HepG2 (cell line): Measurements from ENCODE around the gene HSPA1L. TPM values are rescaled to one million over a fixed set of nuclear protein-coding genes. Genes with fewer than 3 reads are reported as not detected.
A peak's percentile ranks its signal among the peaks of the same experiment; 100 is the strongest.

Experiments used
- AKNA ChIP-seq: sonication (generic); formaldehyde crosslinking; IDR thresholded peaks from 2 replicates; pipeline ENCODE4 v1.4.0; 2020; ENCODE audit warnings: missing genetic modification reagents, borderline replicate concordance
- CCDC6 ChIP-seq: sonication (generic); formaldehyde crosslinking; IDR thresholded peaks from 2 replicates; pipeline ENCODE4 v1.8.1; 2022; ENCODE audit warnings: mild to moderate bottlenecking, missing genetic modification reagents, moderate library complexity
- FLYWCH1 ChIP-seq: sonication (generic); formaldehyde crosslinking; IDR thresholded peaks from 2 replicates; pipeline ENCODE4 v1.8.1; 2023; ENCODE audit warnings: mild to moderate bottlenecking, missing genetic modification reagents
- FOSL2 ChIP-seq: sonication (generic); formaldehyde crosslinking; IDR thresholded peaks from 2 replicates; pipeline ENCODE4 v1.4.0; 2020; ENCODE audit warnings: missing genetic modification reagents
- FOXK2 ChIP-seq: fragments of 450-650 bp; IDR thresholded peaks from 2 replicates; pipeline ENCODE4 v1.6.1; 2016
- HDAC2 ChIP-seq: sonication (generic); formaldehyde crosslinking; IDR thresholded peaks from 2 replicates; pipeline ENCODE4 v1.4.0; 2020; ENCODE audit warnings: missing genetic modification reagents
- JUN ChIP-seq: sonication (generic); formaldehyde crosslinking; IDR thresholded peaks from 2 replicates; pipeline ENCODE4 v1.4.0; 2020; ENCODE audit warnings: mild to moderate bottlenecking, missing genetic modification reagents
- NFKB2 ChIP-seq: sonication (generic); formaldehyde crosslinking; IDR thresholded peaks from 2 replicates; pipeline ENCODE4 v1.4.0; 2020; ENCODE audit warnings: missing genetic modification reagents, borderline replicate concordance
- SNAI1 ChIP-seq: sonication (generic); formaldehyde crosslinking; IDR thresholded peaks from 2 replicates; pipeline ENCODE4 v1.5.0; 2020; ENCODE audit warnings: mild to moderate bottlenecking, missing genetic modification reagents, borderline replicate concordance
- TCF7L2 ChIP-seq: IDR thresholded peaks from 2 replicates; pipeline ENCODE4 v1.6.1; 2011; ENCODE audit warnings: mild to moderate bottlenecking, low read depth, low read length, moderate library complexity
- ZFP36L2 ChIP-seq: sonication (generic); formaldehyde crosslinking; IDR thresholded peaks from 2 replicates; pipeline ENCODE4 v1.4.0; 2020; ENCODE audit warnings: missing genetic modification reagents
- ZNF333 ChIP-seq: sonication (generic); formaldehyde crosslinking; IDR thresholded peaks from 2 replicates; pipeline ENCODE4 v1.4.0; 2020; ENCODE audit warnings: mild to moderate bottlenecking, missing genetic modification reagents, borderline replicate concordance
- ZNF557 ChIP-seq: sonication (generic); formaldehyde crosslinking; IDR thresholded peaks from 2 replicates; pipeline ENCODE4 v1.4.0; 2020; ENCODE audit warnings: missing genetic modification reagents
- ZNF841 ChIP-seq: sonication (generic); formaldehyde crosslinking; IDR thresholded peaks from 2 replicates; pipeline ENCODE4 v1.8.1; 2023; ENCODE audit warnings: missing genetic modification reagents, borderline replicate concordance
- polyA plus RNA-seq, 8 experiments: library from polyadenylated mRNA; depleted of rRNA in 3 of 8; stranded (reverse) in 7 of 8; unstranded in 1 of 8; fragments of >200 nt; fragmentation: Illumina TruSeq in 4 of 8; extraction: Trizol in 4 of 8; gene quantifications; 2 replicates each; pipeline versions ENCODE4 v1.2.1 to v1.2.3, GENCODE V29; 2011 to 2016; ENCODE audit warnings: low read depth in 4 of 8, missing spikeins in 1 of 8, mixed read lengths in 1 of 8; ENCODE audit not compliant: insufficient read depth in 1 of 8
- total RNA-seq, 5 experiments: library from RNA; depleted of rRNA; stranded (reverse); fragments of >200 nt; fragmentation: Illumina TruSeq; extraction: Trizol; gene quantifications; 2 replicates each; pipeline ENCODE4 v1.2.3, GENCODE V29; 2016; ENCODE audit warnings: low read depth in 1 of 5
- TF ChIP-seq, protein P1 (sequence below): sonication (generic); formaldehyde crosslinking; conservative IDR thresholded peaks from 2 replicates; pipeline ENCODE4 v1.4.0; 2020; ENCODE audit warnings: missing genetic modification reagents
- TF ChIP-seq, protein P2 (sequence below): sonication (generic); formaldehyde crosslinking; IDR thresholded peaks from 2 replicates; pipeline ENCODE4 v1.4.0; 2020; ENCODE audit warnings: missing genetic modification reagents; ENCODE audit errors: not compliant biosample characterization
- TF ChIP-seq, protein P3 (sequence below): IDR thresholded peaks from 2 replicates; pipeline ENCODE4 v1.6.1; 2018; ENCODE audit warnings: missing genetic modification reagents, mild to moderate bottlenecking, missing compliant biosample characterization

Gene HSPA1L
- total and polyA plus RNA-seq, 2 of the 13 experiments (the other 11 are each of a cell fraction or from before 2014, with no cell fraction given): 0.55 to 1.0 TPM

- TF ChIP-seq, protein P1, sequence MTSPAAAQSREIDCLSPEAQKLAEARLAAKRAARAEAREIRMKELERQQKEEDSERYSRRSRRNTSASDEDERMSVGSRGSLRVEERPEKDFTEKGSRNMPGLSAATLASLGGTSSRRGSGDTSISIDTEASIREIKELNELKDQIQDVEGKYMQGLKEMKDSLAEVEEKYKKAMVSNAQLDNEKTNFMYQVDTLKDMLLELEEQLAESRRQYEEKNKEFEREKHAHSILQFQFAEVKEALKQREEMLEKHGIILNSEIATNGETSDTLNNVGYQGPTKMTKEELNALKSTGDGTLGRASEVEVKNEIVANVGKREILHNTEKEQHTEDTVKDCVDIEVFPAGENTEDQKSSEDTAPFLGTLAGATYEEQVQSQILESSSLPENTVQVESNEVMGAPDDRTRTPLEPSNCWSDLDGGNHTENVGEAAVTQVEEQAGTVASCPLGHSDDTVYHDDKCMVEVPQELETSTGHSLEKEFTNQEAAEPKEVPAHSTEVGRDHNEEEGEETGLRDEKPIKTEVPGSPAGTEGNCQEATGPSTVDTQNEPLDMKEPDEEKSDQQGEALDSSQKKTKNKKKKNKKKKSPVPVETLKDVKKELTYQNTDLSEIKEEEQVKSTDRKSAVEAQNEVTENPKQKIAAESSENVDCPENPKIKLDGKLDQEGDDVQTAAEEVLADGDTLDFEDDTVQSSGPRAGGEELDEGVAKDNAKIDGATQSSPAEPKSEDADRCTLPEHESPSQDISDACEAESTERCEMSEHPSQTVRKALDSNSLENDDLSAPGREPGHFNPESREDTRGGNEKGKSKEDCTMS (CRISPR knock-in tag): no peak
- no peak for TF ChIP-seq NFKB2 (CRISPR knock-in tag)
- TF ChIP-seq AKNA: peak; percentile 71; the same call in 1 of the 2 replicates
- no peak for TF ChIP-seq FOSL2 (CRISPR knock-in tag)
- TF ChIP-seq, protein P2, sequence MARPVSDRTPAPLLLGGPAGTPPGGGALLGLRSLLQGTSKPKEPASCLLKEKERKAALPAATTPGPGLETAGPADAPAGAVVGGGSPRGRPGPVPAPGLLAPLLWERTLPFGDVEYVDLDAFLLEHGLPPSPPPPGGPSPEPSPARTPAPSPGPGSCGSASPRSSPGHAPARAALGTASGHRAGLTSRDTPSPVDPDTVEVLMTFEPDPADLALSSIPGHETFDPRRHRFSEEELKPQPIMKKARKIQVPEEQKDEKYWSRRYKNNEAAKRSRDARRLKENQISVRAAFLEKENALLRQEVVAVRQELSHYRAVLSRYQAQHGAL: no peak
- TF ChIP-seq, protein P3, sequence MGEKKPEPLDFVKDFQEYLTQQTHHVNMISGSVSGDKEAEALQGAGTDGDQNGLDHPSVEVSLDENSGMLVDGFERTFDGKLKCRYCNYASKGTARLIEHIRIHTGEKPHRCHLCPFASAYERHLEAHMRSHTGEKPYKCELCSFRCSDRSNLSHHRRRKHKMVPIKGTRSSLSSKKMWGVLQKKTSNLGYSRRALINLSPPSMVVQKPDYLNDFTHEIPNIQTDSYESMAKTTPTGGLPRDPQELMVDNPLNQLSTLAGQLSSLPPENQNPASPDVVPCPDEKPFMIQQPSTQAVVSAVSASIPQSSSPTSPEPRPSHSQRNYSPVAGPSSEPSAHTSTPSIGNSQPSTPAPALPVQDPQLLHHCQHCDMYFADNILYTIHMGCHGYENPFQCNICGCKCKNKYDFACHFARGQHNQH: no peak
- TF ChIP-seq ZNF333 (CRISPR knock-in tag): no peak
- TF ChIP-seq SNAI1 (CRISPR knock-in tag): no peak
- no peak for TF ChIP-seq ZNF557 (CRISPR knock-in tag)
- TF ChIP-seq TCF7L2: no peak
- peak; percentile 33; the same call in 1 of the 2 replicates for TF ChIP-seq JUN
- TF ChIP-seq FOXK2: no peak
- no peak for TF ChIP-seq CCDC6 (CRISPR knock-in tag)
- no peak; the same call in 1 of the 2 replicates for TF ChIP-seq HDAC2
- no peak for TF ChIP-seq ZFP36L2 (CRISPR knock-in tag)
- TF ChIP-seq FLYWCH1 (CRISPR knock-in tag): no peak
- TF ChIP-seq ZNF841 (CRISPR knock-in tag): no peak
These were observed 20.0 kb downstream of the HSPA1L start (continued) for GRCh38 chr6:31794866-31795615.
